ENCODE results near the gene ATXN7. TPM values are rescaled to one million over a fixed set of nuclear protein-coding genes. Genes with fewer than 3 reads are reported as not detected.

The ATXN7 gene
- total RNA-seq, 1 donor from 2014 or later = 6.3 TPM

GRCh38 chr3:64048631-64049061, 185.0 kb downstream of the ATXN7 start:
- DNase-seq (ENCODE audit: low read depth in 2 of 2) = peak in 1 of 2 donors; percentile 31

GRCh38 chr3:64049136-64049535, 185.5 kb downstream of the ATXN7 start:
- peak in 1 of 2 donors; percentile 47 for DNase-seq (ENCODE audit: low read depth in 2 of 2)

- DNase-seq (ENCODE audit: low read depth in 2 of 2) = no peak
These were observed 186.2 kb downstream of the ATXN7 start for GRCh38 chr3:64049832-64050231.

Other genes with a start within 250 kb of the ATXN7 start
- not detected in 2 replicates for gene SNTN, start 211.2 kb upstream of the ATXN7 start, total RNA-seq
- gene C3orf49, start 44.6 kb upstream of the ATXN7 start, total RNA-seq = not detected in 2 replicates
- gene THOC7, start 62 bp upstream of the ATXN7 start, total RNA-seq = 30.0 and 30.3 TPM in 2 replicates
- 1.7 TPM in 1 of 2 replicates, not detected in the other for gene SCAANT1, start 48.5 kb downstream of the ATXN7 start, total RNA-seq
- gene PSMD6, start 159.6 kb downstream of the ATXN7 start, total RNA-seq = 80.6 and 81.5 TPM in 2 replicates